Measurements from ENCODE around the gene SHISA5. TPM values are rescaled to one million over a fixed set of nuclear protein-coding genes. Genes with fewer than 3 reads are reported as not detected.
A peak's percentile ranks its signal among the peaks of the same experiment; 100 is the strongest.

SHISA5 gene
- total and polyA plus RNA-seq, 2 donors from 2014 or later, result 157 to 214 TPM

DNA sequence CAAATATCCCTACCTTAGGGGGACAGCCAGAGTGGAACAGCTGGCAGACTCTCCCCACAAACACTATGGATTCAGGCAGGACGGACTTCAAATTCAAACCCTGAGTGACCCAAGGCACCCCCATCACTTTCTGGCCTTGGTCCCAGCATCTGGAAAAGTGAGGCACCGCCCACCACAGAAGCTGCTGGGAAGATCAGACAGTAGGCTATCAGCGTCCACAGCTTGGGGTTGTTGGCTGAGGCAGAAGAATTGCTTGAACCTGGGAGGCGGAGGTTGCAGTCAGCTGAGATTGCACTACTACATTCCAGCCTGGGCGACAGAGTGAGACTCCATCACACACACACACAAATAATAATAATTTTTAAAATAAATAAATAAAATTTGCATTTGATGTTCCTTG is 44.2 kb upstream of the SHISA5 start:
- DNase-seq, result peak in 1 of 5 donors; percentile 24
- intact Hi-C loops (cut with DNase I), result loop anchor here (5.0 kb wide), 1 partner anchor 86 kb away; no protein-coding TSS in a partner anchor
- Histone ChIP-seq H3K4me1 (ENCODE audit: control insufficient read depth in 2 of 3, insufficient read depth in 2 of 3, low read depth in 1 of 3, low read length in 3 of 3) (peaks cover 0 to 3% (median 3%) of the 10 kb centered on the region in 3 donors), H3K36me3 (ENCODE audit: control insufficient read depth in 2 of 3, insufficient read depth in 3 of 3, low read length in 3 of 3) (peaks cover 0 to 2% (median 0%) of the 10 kb centered on the region in 3 donors), H3K9me3 (ENCODE audit: control insufficient read depth in 2 of 3, insufficient read depth in 1 of 3, low read length in 3 of 3) (no peaks in the 10 kb centered on the region), H3K9ac (ENCODE audit: low read length in 3 of 3) (no peak overlapping the region), H3K4me3 (ENCODE audit: low read length in 3 of 3) (no peak overlapping the region), H3K27me3 (ENCODE audit: control insufficient read depth, insufficient read depth, low read length) (no peaks in the 10 kb centered on the region), H3K27ac (ENCODE audit: low read depth in 2 of 2, low read length in 2 of 2) (no peak overlapping the region)
- TF ChIP-seq, protein P1, sequence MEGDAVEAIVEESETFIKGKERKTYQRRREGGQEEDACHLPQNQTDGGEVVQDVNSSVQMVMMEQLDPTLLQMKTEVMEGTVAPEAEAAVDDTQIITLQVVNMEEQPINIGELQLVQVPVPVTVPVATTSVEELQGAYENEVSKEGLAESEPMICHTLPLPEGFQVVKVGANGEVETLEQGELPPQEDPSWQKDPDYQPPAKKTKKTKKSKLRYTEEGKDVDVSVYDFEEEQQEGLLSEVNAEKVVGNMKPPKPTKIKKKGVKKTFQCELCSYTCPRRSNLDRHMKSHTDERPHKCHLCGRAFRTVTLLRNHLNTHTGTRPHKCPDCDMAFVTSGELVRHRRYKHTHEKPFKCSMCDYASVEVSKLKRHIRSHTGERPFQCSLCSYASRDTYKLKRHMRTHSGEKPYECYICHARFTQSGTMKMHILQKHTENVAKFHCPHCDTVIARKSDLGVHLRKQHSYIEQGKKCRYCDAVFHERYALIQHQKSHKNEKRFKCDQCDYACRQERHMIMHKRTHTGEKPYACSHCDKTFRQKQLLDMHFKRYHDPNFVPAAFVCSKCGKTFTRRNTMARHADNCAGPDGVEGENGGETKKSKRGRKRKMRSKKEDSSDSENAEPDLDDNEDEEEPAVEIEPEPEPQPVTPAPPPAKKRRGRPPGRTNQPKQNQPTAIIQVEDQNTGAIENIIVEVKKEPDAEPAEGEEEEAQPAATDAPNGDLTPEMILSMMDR (IDR thresholded peaks at IDR 0.05; ENCODE audit: borderline replicate concordance, extremely low read depth, insufficient read depth), result no peak
- no peak for FAIRE-seq

DNA sequence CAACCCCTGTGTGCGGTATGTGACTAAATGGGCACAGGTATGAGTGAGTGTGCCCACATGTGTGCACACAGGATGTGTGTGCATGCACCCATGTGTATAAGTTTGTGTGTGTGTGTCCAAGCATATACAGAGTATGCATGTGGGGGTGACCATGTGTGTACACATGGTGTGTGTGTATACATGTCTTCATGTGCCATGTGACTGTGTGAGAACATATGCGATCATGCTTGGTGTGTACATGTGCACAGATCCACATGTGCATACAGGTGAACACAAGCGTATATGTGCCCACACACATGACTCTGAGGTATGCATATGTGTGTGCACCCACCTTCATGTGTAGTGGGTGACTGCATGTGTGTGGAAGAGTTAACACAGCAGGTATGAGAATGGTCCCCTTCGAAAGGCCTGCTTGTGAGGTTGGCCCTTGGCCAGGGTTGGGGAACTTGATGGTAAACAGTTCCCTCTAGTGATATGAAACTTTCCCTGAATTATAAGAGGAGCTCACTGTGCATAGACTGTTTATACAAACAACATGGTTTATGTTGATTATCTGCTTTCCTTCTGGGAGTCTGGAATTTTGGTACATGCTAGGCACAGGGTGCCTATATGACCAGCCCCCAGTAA is 42.3 kb upstream of the SHISA5 start:
- H3K4me1 ChIP-seq (ENCODE audit: control insufficient read depth in 2 of 3, insufficient read depth in 2 of 3, low read depth in 1 of 3, low read length in 3 of 3), result peaks cover 0 to 3% (median 3%) of the 10 kb centered on the region in 3 donors
- H3K36me3 ChIP-seq (ENCODE audit: control insufficient read depth in 2 of 3, insufficient read depth in 3 of 3, low read length in 3 of 3), result peaks cover 0 to 2% (median 0%) of the 10 kb centered on the region in 3 donors
- no peak overlapping the region for H3K27ac ChIP-seq (ENCODE audit: low read depth in 2 of 2, low read length in 2 of 2)
- DNase-seq (no peak), FAIRE-seq (no peak)
- H3K9me3 ChIP-seq (ENCODE audit: control insufficient read depth in 2 of 3, insufficient read depth in 1 of 3, low read length in 3 of 3), result no peaks in the 10 kb centered on the region
- no peaks in the 10 kb centered on the region for H3K27me3 ChIP-seq (ENCODE audit: control insufficient read depth, insufficient read depth, low read length)
- H3K4me3 ChIP-seq (ENCODE audit: low read length in 3 of 3), result no peak overlapping the region
- TF ChIP-seq, protein P1 (IDR thresholded peaks at IDR 0.05; ENCODE audit: borderline replicate concordance, extremely low read depth, insufficient read depth), result no peak
- no peak overlapping the region for H3K9ac ChIP-seq (ENCODE audit: low read length in 3 of 3)
- intact Hi-C loops (cut with DNase I), result loop anchor here (5.0 kb wide), 1 partner anchor 84 kb away; no protein-coding TSS in a partner anchor

DNA sequence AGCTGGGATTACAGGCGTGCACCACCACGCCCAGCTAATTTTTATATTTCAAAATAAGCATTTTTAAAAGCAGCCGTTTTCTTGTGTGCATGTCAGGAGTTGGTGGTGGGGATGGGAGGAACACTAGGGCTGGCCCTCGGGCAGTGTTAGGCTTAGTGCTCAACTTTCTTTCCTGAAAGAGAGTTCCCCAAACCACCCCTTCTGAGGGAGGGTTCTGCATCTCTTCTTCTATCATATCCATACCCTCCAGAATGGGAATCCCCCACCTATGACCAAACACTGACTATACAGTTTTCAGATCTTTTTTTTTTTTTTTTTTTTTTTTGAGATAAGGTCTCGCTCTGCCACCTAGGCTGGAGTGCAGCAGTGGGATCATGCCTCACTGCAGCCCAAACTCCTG is 40.2 kb upstream of the SHISA5 start:
- no peak overlapping the region for H3K27ac ChIP-seq (ENCODE audit: low read depth in 2 of 2, low read length in 2 of 2)
- H3K9me3 ChIP-seq (ENCODE audit: control insufficient read depth in 2 of 3, insufficient read depth in 1 of 3, low read length in 3 of 3), result no peaks in the 10 kb centered on the region
- FAIRE-seq (no peak), DNase-seq (no peak)
- TF ChIP-seq, protein P1 (IDR thresholded peaks at IDR 0.05; ENCODE audit: borderline replicate concordance, extremely low read depth, insufficient read depth), result no peak
- intact Hi-C loops (cut with DNase I), result no loop called here
- no peak overlapping the region for H3K4me3 ChIP-seq (ENCODE audit: low read length in 3 of 3)
- no peak overlapping the region for H3K9ac ChIP-seq (ENCODE audit: low read length in 3 of 3)
- no peaks in the 10 kb centered on the region for H3K27me3 ChIP-seq (ENCODE audit: control insufficient read depth, insufficient read depth, low read length)
- peaks cover 0 to 3% (median 3%) of the 10 kb centered on the region in 3 donors for H3K4me1 ChIP-seq (ENCODE audit: control insufficient read depth in 2 of 3, insufficient read depth in 2 of 3, low read depth in 1 of 3, low read length in 3 of 3)
- H3K36me3 ChIP-seq (ENCODE audit: control insufficient read depth in 2 of 3, insufficient read depth in 3 of 3, low read length in 3 of 3), result peaks cover 0 to 2% (median 0%) of the 10 kb centered on the region in 3 donors
